GM12891 (cell line): ENCODE measurements around the gene LNX1.

Source experiments
- POLR2A ChIP-seq: IDR thresholded peaks from 2 replicates; pipeline ENCODE4 v1.6.1; 2011; ENCODE audit warnings: low read depth, low read length, control low read depth
- POLR2AphosphoS5 ChIP-seq: IDR thresholded peaks from 2 replicates; pipeline ENCODE4 v1.6.1; 2011; ENCODE audit warnings: low read depth, low read length, control low read depth
- POU2F2 ChIP-seq: IDR thresholded peaks from 2 replicates; pipeline ENCODE4 v1.6.1; 2011; ENCODE audit warnings: low read depth, mild to moderate bottlenecking, control low read depth, low read length, moderate library complexity
- SPI1 ChIP-seq: IDR thresholded peaks from 2 replicates; pipeline ENCODE4 v1.6.1; 2011; ENCODE audit warnings: low read depth, low read length, control low read depth
- TAF1 ChIP-seq: IDR thresholded peaks from 2 replicates; pipeline ENCODE4 v1.6.1; 2011; ENCODE audit warnings: low read depth, low read length, control low read depth

DNA sequence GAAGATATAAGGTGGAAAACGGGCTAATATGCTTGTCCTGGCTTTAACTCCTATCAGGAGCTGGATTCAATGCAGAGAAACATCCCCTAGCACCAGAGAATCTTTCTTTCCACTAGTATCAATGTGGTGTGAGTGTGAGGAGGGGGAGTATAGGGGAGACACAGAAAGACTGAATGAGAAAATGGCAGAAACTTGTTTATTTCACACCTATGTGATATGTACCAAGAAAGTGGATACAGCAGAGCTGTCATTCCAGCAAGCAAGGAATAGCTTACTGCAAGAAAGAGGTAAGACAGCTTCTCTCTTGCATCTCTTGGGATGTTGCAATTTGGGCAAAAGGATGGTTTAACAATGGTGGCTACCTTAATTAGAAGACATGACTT, 105.6 kb downstream of the LNX1 start:
- TF ChIP-seq TAF1 (no peak), POLR2A (no peak), POLR2AphosphoS5 (no peak), POU2F2 (no peak), SPI1 (no peak)
